HepG2 (cell line): ENCODE measurements around the gene PRRG3.

Source experiments
- CTCF ChIP-seq: sonication (generic); formaldehyde crosslinking; IDR thresholded peaks from 2 replicates; pipeline ENCODE4 v1.5.0; 2020; ENCODE audit warnings: mild to moderate bottlenecking, missing genetic modification reagents, moderate library complexity
- MLX ChIP-seq: IDR thresholded peaks from 2 replicates; pipeline ENCODE4 v1.6.1; 2016

- TF ChIP-seq CTCF (no peak), MLX (no peak)
These were observed 6.6 kb upstream of the PRRG3 start for GRCh38 chrX:151688695-151689094.
